HFFc6 (cell line): ENCODE measurements around the gene INSYN1. TPM values are rescaled to one million over a fixed set of nuclear protein-coding genes. Genes with fewer than 3 reads are reported as not detected.
"Not testable (repeated sequence)": the region's sequence is repeated elsewhere in the genome, so short reads cannot be mapped to it uniquely, and the experiment has no call there.

Experiments used
- DNase-seq: peaks from one replicate; pipeline ENCODE4 v3.0.0-alpha.2; 2018
- H3K27ac Mint-ChIP-seq: 2 replicates; pipeline ENCODE4 v1.8.0; 2020; ENCODE audit warnings: mild to moderate bottlenecking, mixed read lengths
- H3K27me3 Mint-ChIP-seq: 2 replicates; pipeline ENCODE4 v1.8.0; 2021; ENCODE audit warnings: mild to moderate bottlenecking, moderate library complexity, mixed read lengths; ENCODE audit not compliant: insufficient read depth
- H3K36me3 Mint-ChIP-seq: 2 replicates; pipeline ENCODE4 v1.8.0; 2021; ENCODE audit warnings: low read depth, mixed read lengths
- H3K4me1 Mint-ChIP-seq: 2 replicates; pipeline ENCODE4 v1.8.0; 2020; ENCODE audit warnings: low read depth, mixed read lengths
- H3K4me3 Mint-ChIP-seq: 2 replicates; pipeline ENCODE4 v1.8.0; 2020; ENCODE audit warnings: mild to moderate bottlenecking, moderate library complexity, mixed read lengths
- H3K9me3 Mint-ChIP-seq: 2 replicates; pipeline ENCODE4 v1.8.0; 2020; ENCODE audit warnings: mild to moderate bottlenecking, mixed read lengths
- total RNA-seq, 6 experiments: library from RNA; stranded (reverse); fragmentation: NEBNext Ultra II Directional; extraction: Animal tissue kit (Norgen Biotek cat#: 25700); gene quantifications; 2 replicates in 1 of 6; 3 replicates in 5 of 6; pipeline ENCODE4 v1.2.3, GENCODE V29; 2021
- TF ChIP-seq, protein P1 (sequence below): fragments of 200-600 bp; sonication (generic); IDR thresholded peaks from 2 replicates; pipeline ENCODE4 v1.5.0; 2021; ENCODE audit warnings: antibody characterized with exemption, mild to moderate bottlenecking

The INSYN1 gene
- total RNA-seq, 6 experiments from 2014 or later, result 0.15 to 1.3 (median 0.28) TPM

DNA sequence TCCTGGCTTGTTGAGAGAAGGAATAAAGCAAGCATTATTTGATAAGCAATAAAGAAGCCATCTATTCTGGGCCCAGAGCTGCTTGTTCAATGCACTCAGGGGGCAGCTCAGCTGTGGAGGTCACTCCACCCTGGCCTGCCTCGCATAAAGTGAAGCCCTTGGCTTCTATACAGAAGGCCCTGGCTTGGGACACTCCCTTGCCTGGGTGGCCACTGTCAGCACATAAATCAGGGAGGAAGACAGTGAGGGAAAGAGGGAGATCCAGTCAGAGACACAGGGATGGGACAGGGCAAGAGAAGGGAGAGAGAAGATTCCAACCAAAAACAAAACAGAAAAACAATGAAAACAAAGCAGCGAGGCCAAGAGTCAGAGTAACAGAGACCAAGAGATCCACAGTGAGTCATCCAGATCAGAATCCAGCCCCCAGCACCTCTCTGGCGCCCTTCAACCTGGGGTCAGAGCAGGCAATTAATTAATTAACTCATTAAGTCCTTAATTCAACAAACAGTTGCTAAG, 11.8 kb downstream of the INSYN1 start:
- Mint-ChIP-seq H3K27me3 (peaks cover 19% of the 10 kb centered on the region), H3K4me3 (no peak overlapping the region), H3K27ac (no peak overlapping the region), H3K36me3 (no peaks in the 10 kb centered on the region), H3K9me3 (no peaks in the 10 kb centered on the region), H3K4me1 (peaks cover 26% of the 10 kb centered on the region)
- DNase-seq, result no peak
- TF ChIP-seq, protein P1, sequence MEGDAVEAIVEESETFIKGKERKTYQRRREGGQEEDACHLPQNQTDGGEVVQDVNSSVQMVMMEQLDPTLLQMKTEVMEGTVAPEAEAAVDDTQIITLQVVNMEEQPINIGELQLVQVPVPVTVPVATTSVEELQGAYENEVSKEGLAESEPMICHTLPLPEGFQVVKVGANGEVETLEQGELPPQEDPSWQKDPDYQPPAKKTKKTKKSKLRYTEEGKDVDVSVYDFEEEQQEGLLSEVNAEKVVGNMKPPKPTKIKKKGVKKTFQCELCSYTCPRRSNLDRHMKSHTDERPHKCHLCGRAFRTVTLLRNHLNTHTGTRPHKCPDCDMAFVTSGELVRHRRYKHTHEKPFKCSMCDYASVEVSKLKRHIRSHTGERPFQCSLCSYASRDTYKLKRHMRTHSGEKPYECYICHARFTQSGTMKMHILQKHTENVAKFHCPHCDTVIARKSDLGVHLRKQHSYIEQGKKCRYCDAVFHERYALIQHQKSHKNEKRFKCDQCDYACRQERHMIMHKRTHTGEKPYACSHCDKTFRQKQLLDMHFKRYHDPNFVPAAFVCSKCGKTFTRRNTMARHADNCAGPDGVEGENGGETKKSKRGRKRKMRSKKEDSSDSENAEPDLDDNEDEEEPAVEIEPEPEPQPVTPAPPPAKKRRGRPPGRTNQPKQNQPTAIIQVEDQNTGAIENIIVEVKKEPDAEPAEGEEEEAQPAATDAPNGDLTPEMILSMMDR, result no peak

GRCh38 chr15:73740152-73741048, 12.8 kb downstream of the INSYN1 start:
- Mint-ChIP-seq H3K9me3 (no peaks in the 10 kb centered on the region), H3K4me3 (no peak overlapping the region), H3K4me1 (peaks cover 26% of the 10 kb centered on the region), H3K27me3 (peaks cover 28% of the 10 kb centered on the region), H3K36me3 (no peaks in the 10 kb centered on the region), H3K27ac (no peak overlapping the region)
- TF ChIP-seq, protein P1, result no peak
- DNase-seq, result no peak

GRCh38 chr15:73737535-73737934, 15.6 kb downstream of the INSYN1 start:
- H3K4me3 Mint-ChIP-seq, result no peak overlapping the region
- TF ChIP-seq, protein P1, result no peak
- peaks cover 48% of the 10 kb centered on the region for H3K27me3 Mint-ChIP-seq
- no peak for DNase-seq
- H3K27ac Mint-ChIP-seq, result no peak overlapping the region
- no peaks in the 10 kb centered on the region for H3K36me3 Mint-ChIP-seq
- peaks cover 17% of the 10 kb centered on the region for H3K4me1 Mint-ChIP-seq
- no peaks in the 10 kb centered on the region for H3K9me3 Mint-ChIP-seq

GRCh38 chr15:73732930-73733329, 20.2 kb downstream of the INSYN1 start:
- H3K27ac Mint-ChIP-seq, result no peak overlapping the region
- H3K27me3 Mint-ChIP-seq, result peaks cover 44% of the 10 kb centered on the region
- DNase-seq, result no peak
- H3K9me3 Mint-ChIP-seq, result no peaks in the 10 kb centered on the region
- H3K4me1 Mint-ChIP-seq, result peaks cover under 1% of the 10 kb centered on the region
- H3K36me3 Mint-ChIP-seq, result no peaks in the 10 kb centered on the region
- TF ChIP-seq, protein P1, result no peak
- H3K4me3 Mint-ChIP-seq, result no peak overlapping the region

- peaks cover 36% of the 10 kb centered on the region for H3K27me3 Mint-ChIP-seq
- not testable (repeated sequence) for H3K9me3 Mint-ChIP-seq, H3K4me1 Mint-ChIP-seq, H3K36me3 Mint-ChIP-seq, DNase-seq, H3K27ac Mint-ChIP-seq, H3K4me3 Mint-ChIP-seq
Observed at GRCh38 chr15:73732051-73732450, 21.1 kb downstream of the INSYN1 start.

DNA sequence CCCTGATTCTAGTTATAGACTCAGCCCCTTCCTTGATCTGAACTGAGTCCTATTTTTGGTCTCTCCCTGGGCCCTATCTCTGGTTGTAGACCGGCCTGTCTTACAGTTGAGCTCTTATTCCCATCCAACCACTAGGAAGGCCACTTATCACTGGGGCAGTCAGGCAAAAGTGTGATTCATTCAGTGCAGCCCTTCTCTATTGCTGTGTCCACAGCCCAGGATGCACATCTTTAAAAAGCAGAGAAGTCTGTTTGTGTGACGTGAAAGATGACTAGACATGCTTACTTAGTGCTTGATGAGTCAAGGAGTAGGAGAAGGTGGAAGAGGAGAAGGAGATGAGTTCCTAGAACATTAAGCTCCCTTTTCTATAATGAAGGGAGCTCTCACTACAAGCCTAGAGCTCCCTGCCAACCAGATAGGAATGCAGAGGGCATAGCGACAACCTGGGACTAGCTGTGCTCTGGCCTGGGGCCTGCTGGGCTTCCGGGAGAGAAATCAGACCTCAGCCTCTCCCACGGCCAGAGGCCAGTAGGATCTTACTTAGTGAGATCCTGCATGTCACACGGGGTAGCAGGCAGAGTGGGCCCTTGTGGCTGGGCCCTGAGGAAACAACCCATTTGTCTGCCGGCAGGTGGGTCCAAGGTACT, 25.7 kb downstream of the INSYN1 start:
- H3K27me3 Mint-ChIP-seq, result peaks cover 8% of the 10 kb centered on the region

More for the DNA sequence above, 25.7 kb downstream of the INSYN1 start:
- TF ChIP-seq, protein P1, result no peak
- DNase-seq, result peak; percentile 95
- Mint-ChIP-seq H3K9me3 (no peaks in the 10 kb centered on the region), H3K27ac (peak overlapping the region; percentile 70), H3K36me3 (no peaks in the 10 kb centered on the region), H3K4me1 (peaks cover 17% of the 10 kb centered on the region), H3K4me3 (no peak overlapping the region)
